EH (cell line): Measurements from ENCODE around the gene B3GNT3.
"Not testable (repeated sequence)": the region's sequence is repeated elsewhere in the genome, so short reads cannot be mapped to it uniquely, and the experiment has no call there.

Experiments used
- DNase-seq: peaks from one replicate; pipeline ENCODE4 v3.0.0-alpha.2; 2015; ENCODE audit warnings: low read depth

Gene B3GNT3

DNA sequence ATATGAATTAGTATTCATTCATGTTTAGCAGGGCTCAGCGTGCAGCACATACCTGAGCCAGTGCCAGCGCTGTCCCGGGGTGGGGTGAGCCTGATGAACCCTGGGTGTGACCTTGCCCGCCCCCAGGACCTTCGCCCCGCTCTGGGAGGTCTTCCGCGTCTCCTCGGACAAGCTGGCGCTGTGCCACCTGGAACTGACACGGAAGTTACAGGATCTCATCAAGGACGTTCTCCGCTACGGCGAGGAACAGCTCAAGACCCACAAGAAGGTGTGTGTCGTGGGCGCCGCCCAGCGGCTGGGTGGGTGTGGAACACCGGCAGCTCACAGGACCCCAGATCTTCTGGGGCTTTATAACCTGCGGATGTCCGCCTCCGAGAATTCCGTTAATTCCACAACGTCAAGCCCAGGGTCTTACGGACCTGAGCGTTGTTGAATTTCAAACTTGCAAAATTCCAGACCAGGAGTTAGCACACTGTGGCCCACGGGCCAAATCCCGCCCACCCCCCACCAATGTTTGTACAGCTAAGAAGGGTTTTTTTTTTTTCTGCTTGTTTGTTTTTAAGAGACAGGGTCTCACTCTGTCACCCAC, 28.3 kb upstream of the B3GNT3 start:
- DNase-seq: peak; percentile 82

DNA sequence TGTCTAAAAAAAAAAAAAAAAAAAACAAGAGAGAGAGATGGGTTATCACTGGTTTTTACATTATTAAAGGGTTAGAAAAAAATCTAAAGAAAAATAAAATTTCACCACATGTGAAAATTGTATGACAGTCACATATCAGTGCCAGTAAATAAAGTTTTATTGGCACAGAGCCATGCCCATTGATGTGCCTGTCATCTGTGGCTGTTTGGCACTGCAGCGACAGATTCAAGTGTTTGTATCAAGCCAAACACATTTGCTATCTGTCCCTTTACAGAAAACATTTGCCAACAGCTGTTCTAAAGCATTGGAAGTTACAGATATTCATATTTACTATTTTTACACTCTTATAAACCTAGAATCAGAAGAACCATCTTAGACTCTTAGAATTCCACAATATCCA, 27.4 kb upstream of the B3GNT3 start:
- DNase-seq: no peak

DNA sequence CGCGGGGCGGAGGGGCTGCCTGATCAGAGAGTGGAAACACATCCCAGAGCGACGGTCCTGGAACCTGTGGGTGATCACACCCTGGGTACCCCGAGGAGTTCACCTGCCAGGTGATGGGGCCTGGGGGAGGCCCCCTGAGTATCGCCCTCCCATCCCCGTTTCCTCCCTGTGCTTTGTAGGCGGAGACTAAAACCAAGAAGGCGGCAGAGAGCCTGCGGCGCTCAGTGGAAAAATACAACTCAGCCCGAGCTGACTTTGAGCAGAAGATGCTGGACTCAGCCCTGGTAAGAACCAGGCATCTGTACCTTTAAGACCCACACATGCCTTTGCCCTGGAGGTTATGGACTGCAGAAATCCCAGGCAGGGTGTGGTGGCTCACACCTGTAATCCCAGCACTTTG, 24.3 kb upstream of the B3GNT3 start:
- no peak for DNase-seq

DNA sequence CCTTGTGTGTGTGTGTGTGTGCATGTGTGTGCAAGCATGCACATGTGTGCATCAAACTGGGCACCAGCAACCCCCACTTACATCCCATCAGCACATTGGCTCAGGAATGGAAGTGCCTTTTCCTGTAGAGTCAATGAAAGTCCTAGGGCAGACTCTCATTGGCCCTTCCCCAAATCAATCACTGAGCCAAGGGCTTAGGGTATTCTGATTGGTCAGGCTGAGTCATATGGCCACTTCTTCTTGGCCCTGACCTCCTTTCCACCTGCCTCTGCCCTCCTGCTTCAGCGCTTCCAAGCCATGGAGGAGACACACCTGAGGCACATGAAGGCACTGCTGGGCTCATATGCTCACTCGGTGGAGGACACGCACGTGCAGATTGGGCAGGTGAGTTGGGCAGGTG, 22.8 kb upstream of the B3GNT3 start:
- no peak for DNase-seq

DNA sequence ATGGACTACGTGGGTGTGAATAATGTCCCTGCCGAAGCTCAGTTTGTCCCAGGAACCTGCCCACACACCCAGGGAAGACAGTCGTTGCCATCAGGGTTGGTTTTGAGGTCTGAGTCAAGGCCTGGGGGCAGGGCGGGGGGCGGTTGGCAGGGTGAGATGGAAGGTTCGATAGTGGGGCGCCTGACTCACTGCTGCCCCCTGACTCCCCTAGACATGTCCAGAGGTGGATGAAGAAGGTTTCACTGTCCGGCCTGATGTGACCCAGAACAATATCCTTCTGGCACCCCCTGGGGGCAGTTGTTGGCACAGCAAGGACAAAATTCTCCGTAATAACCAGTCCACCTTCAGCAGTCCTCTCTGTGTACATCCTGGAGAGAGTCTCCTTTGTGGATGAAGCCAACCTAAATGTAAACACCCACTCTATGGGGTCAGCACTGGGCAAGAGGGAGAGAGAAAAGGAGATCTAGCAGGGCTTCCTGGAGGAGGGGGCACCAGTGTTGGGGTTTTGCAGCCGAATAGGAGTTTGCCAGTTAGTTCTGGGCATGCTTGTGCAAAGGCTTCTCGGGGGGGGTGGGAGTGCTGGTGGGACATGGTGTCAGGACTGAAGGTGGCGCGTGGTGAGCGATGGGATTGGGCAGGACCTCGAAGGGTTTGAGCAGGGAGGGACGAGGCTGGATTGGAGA, 19.6 kb upstream of the B3GNT3 start:
- peak; percentile 54 for DNase-seq

DNA sequence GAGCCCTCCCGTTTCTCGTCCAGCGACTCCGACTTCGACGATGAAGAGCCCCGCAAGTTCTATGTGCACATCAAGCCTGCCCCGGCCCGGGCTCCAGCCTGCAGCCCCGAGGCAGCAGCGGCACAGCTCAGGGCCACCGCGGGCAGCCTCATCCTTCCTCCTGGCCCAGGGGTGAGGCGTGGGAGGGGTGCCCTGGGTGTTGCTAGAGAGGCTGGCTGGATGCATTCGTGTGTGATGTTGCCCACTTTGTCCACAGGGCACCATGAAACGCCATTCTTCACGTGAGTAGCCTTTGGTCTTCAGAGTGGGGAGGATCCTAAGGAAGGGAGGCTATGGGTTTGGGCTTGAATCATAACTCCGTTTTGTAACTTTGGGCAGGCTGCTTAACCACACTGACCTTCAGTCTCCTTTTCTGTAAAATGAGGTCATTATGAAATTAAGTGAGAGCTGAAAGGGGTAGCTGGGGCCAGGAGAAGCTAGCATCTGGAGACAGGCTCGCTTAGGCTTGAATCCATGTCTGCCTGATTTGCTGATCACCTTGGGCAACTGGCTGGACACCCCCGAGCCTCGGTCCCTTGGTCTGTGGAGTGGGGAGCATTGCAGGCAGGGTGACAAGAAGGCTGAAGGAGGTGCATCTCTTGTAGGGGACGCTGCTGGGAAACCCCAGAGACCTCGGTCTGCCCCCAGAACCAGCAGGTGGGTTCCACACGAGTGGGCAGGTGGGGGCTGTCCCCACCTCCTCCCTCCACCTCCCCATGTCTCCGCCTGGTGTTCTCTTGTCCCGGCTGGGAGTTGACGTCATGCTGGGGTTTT, 18.7 kb upstream of the B3GNT3 start:
- no peak for DNase-seq

DNA sequence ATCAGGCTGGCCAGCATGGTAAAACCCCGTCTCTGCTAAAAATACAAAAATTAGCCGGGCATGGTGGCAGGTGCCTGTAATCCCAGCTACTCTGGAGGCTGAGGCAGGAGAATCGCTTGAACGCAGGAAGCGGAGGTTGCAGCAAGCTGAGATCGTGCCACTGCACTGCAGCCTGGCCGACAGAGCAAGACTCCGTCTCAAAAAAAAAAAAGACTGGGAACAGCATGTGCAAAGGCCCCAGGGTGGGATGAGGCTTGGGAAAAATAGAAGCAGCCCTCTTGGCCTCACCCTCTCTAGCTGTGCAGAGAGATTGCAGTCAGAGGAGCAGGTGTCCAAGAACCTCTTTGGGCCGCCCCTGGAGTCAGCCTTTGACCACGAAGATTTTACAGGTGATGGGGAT, 17.1 kb upstream of the B3GNT3 start:
- DNase-seq: not testable (repeated sequence)

DNA sequence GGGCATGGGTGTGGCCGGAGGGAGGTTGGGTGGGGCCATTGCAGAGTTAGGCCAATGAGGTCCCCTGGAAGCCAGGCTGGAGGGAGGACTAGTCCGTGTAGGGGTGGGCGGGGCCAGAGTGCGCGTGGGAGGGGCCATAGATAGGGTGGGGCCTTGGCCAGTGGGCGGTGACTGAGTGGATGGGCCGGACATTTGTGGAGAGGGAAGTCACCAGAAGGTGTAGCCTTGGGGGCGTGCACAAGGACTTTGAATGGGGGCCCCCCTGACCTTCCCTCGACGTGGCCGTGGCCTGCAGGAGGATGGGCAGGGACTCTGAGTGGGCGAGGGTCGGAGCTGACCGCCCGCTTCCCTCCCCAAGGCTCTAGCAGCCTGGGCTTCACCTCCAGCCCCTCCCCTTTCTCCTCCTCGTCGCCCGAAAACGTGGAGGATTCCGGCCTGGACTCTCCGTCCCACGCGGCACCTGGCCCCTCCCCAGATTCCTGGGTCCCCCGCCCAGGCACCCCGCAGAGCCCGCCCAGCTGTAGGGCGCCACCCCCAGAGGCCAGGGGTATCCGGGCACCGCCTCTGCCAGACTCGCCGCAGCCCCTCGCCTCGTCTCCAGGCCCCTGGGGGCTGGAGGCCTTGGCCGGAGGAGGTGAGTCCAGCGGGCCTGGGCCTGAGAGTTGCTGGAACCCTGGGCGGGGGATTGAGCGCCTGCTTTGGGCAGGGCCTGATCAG, 16.5 kb upstream of the B3GNT3 start:
- peak; percentile 78 for DNase-seq

DNA sequence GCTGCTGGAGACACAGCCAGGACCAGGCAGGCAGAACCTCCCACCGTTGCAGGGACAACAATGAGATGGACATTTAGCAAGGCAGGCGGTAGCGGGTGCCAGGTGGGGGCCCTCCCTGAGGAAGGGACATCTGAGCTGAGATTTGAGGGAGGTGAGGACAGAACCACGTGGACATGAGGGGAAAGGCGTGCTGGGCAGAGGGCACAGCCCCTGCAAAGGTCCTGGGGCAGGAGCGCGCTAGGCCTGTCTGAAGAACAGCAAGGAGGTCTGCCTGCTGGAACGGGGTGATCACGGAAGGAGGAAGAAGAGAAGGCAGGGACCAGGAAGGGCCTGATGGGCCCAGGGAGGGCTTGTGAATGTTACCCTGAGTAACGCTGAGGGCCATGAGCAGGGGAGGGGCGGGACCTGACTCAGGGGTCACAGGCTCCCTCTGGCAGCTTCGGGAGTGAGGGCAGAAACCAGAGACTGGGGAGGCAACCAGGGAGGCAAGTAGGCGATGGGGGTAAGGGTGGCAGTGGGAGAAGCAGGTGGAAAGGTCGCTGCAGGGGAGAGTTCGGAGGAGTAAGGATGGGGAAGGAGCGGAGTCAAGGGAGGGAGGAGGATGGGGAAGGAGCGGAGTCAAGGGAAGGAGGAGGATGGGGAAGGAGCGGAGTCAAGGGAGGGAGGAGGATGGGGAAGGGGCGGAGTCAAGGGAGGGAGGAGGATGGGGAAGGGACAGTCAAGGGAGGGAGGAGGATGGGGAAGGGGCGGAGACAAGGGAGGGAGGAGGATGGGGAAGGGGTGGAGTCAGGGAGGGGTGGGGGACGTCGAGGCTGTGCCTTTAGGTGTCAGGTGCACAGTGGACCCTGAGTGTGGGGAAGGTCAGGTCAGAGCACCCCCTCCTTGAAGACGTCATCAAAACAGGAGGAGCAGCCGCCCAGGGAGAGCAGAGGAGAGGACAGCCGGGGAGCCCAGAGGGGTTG, 15.7 kb upstream of the B3GNT3 start:
- peak; percentile 86 for DNase-seq

DNA sequence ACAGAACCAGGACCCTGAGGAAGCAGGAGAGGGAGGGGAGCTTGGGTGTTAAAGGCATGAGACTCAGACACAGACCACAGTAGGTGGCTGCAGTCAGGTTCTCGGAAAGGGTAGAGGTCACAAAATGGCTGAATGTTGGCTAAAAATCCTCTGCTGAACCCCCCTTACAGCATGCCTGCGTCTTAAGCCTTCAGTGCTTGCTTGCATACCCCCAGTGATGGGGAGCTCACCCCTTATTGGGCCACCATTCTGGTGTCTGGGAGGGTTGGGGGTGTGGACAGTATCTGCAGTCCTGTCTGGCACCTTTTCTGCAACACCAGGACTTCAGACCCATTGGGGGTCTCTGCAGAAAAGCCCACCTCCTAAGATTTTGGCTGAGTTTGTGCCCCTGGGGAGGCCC, 14.2 kb upstream of the B3GNT3 start:
- no peak for DNase-seq

DNA sequence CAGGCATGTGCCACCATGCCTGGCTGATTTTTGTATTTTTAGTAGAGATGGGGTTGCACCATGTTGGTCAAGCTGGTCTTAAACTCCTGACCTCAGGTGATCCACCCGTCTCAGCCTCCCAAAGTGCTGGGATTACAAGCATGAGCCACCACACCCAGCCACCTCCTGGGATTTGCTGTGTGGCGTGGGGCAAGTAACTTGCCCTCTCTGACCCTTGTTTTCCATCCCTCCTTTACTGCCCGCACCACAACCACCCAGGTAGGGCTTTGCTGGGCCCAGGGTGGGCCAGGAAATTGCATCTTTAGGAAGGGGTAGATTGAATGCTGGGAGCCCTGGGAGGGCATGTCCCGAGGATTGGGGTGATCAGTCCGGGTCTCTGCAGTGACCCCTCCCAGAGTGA, 11.2 kb upstream of the B3GNT3 start:
- not testable (repeated sequence) for DNase-seq

DNA sequence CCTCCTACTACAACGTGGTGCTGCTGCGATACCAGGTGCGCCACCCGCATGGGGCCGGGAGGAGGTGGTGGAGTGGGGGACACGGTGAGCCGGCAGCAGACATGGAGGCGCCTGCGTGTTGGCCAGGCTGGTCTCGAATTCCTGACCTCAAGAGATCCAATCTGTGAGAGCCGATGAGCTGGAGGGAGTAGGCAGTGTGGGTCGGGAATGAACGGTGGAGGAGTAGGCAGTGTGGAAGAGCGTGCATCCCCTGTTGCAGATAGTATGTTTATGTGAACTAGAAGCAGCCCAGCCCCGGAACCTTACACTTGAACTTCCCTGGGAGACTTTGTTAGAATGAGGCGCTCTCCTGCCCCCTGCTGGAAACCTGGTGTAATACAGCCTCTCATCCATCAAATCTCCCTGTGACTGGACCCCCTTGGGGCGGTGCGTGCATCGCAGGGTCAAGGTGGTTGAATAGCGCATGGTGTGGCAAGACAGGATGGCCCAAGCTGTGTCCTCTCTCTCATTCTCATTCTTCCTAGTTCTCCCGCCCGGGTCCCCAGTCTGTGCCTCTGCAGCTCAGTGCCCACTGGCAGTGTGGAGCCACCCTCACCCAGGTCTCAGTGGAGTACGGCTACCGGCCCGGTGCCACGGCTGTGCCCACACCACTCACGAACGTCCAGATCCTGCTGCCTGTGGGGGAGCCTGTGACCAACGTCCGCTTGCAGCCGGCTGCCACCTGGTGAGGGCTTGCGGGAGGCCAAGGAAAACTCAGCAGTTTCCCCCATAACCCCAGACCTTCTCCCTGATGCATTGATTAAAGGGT, 10.5 kb upstream of the B3GNT3 start:
- DNase-seq: peak; percentile 67

DNA sequence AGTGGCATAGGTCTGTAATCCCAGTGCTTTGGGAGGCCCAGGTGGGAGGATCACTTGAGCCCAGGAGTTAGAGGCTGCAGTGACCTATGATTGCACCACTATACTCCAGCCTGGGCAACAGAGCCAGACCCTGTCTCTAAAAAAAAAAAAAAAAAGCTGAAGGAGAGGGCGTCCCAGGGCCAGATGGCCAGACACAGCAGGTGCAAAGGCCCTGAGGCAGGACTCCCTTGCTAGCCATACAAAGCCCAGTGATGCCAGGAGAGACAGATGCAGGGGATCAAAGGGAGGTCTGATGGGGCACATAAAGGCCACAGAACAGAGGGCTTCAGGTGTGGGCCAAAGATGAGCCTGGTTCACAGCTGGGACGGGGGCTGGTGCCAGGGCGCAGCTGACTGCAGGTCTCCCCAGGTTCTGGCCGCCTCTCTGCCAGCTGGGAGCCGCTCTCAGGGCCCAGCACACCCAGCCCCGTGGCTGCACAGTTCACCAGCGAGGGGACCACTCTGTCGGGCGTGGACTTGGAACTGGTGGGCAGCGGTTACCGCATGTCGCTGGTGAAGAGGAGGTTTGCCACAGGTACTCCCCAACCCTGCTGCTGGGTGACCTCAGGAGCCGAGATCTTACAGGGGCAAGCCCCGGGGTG, 7.5 kb upstream of the B3GNT3 start:
- no peak for DNase-seq

DNA sequence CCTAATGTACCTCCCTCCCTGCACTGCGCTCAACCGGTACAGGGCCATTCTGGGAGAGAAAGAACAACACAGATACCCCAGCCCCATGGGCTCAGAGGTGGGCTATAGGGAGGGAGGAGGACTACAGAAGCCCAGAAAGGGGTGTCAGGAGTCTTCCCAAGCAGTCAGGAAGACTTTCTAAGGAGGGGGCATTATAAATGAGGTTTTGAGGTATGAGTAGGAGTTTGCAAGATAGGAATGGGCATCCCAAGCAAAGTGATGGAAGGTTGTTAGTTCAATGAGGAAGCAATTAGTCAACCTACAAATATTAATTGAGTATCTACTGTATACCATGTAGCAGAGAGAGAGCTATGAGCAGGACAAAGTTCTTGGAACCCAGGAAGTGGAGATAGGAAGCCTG, 6.3 kb upstream of the B3GNT3 start:
- no peak for DNase-seq

DNA sequence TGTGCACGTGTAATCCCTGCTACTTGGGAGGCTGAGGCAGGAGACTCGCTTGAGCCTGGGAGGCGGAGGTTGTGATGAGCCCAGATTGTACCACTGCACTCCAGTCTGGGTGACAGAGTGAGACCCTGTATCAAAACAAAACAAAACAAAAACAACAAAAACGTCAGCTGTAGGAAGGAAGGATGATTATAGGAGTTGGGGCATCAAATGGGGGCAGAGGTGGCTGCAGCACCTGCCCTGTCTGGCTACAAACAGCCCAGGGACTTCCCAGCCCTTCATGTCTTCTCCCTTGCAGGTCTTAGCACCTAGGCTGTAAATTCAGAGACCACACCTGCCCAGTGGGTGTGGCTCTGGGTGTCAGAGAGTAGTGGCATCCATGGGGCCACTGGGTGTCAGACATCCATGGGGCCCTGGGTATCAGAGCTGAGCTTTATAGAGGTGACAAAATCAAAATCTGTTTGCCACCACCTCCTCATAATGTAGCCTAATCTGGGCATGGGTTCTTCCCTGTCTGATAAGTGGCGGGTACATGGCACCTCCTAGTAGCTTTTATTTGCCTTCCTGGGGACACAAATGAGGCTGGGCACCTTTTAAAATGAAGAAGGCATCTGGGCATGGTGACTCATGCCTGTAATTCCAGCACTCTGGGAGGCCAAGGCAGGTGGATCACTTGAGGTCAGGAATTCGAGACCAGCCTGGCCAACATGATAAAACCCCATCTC, 4.7 kb upstream of the B3GNT3 start:
- DNase-seq: no peak

DNA sequence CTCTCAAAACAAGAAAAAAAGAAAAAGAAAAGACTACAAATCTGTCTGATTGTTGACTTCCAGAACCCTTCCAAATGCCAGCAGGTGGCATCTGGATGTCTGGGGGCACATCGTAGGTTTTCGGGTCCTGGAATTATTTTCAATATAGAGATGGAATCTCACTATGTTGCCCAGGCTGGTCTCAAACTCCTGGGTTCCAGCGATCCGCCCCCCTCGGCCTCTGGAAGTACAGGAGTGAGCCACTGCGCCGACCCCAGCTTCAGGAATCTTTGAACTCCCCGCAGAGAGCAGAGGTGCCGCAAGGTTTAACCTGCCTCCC, 567 bp upstream of the B3GNT3 start:
- no peak for DNase-seq

DNA sequence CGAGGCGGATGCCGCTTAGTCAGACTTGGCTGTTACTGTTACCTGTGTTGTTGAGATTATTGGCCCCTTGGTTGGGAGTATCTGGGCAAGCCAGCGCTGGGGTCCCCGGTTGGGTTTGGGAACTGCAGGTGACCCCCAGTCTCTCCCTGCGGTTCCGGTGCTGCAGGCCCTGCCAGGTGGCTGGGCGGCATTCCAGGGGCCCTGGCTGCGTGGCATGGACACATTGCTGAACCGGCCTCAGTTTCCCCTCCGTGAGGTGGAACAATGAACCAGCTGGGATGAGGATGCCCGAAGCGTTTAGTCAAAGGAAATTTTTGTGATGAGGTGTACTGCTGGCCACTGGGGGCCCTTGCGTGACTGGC, 538 bp downstream of the B3GNT3 start:
- no peak for DNase-seq

DNA sequence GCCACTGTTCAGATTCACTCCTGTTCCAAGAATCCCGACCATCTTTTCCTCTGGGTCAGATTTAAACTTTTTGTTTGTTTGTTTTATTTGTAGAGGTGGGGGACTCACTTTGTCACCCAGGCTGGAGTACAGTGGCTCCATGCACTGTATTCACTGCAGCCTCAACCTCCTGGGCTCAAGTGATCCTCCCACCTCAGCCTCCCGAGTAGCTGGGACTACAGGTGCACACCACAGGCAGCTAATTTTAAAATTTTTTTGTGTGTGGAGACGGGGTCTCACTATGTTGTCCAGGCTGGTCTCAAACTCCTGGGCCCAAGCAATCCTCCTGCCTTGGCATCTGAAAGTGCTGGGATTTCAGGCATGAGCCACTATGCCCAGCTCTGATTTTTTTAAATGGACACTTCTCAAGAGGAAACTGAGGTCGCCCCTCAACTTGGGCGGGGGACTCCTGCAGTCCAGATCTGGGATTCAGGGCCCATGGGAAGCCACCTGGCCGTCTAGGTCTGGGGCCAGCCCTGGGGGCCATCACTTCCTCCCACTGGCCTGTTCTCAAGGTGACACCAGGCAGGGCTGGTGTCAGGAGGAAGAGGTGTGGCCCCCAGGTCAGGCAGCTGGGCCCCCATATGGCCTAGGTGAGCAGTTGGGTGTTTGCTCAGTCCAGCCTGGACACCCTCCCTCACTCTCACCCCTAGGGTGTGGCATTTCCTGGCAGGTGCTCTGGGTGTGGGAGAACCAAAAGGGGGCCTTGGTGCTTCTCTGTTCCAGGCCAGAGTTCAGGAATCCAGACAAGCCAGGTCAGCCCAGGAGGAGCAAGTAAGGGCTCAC, 1.3 kb downstream of the B3GNT3 start:
- DNase-seq: no peak
